HG03521 (cell line): ENCODE measurements around the gene FASN.
"Not testable (repeated sequence)": the region's sequence is repeated elsewhere in the genome, so short reads cannot be mapped to it uniquely, and the experiment has no call there.

Experiments
- ATAC-seq: cut with Tn5 transposase; IDR thresholded peaks from one replicate; pipeline ENCODE4 v1.9.1; 2021; ENCODE audit warnings: mild to moderate bottlenecking, moderate library complexity; ENCODE audit not compliant: unreplicated experiment

FASN gene

GRCh38 chr17:82047914-82048570 is 50.0 kb downstream of the FASN start:
- no peak for ATAC-seq

GRCh38 chr17:82047379-82047778 is 50.7 kb downstream of the FASN start:
- no peak for ATAC-seq

GRCh38 chr17:82046903-82047302 is 51.1 kb downstream of the FASN start:
- ATAC-seq = no peak

GRCh38 chr17:82045936-82046484 is 52.0 kb downstream of the FASN start:
- no peak for ATAC-seq

- no peak for ATAC-seq
These were observed 54.5 kb downstream of the FASN start for GRCh38 chr17:82043507-82043906.

- ATAC-seq = no peak
These were observed 55.4 kb downstream of the FASN start for GRCh38 chr17:82042649-82043048.

- no peak for ATAC-seq
These were observed 56.8 kb downstream of the FASN start for GRCh38 chr17:82041144-82041814.

GRCh38 chr17:82039695-82040299 is 58.2 kb downstream of the FASN start:
- no peak for ATAC-seq

GRCh38 chr17:82038796-82039409 is 59.1 kb downstream of the FASN start:
- ATAC-seq = not testable (repeated sequence)

GRCh38 chr17:82037889-82038195 is 60.2 kb downstream of the FASN start:
- ATAC-seq = no peak

GRCh38 chr17:82037092-82037888 is 60.7 kb downstream of the FASN start, which contains the start of gene DCXR:
Gene DCXR, minus strand, starts transcription at chr17:82037697. Its CDS starts 15 bp downstream, at chr17:82037682.
- peak; percentile 89 for ATAC-seq

GRCh38 chr17:82036634-82037091 is 61.4 kb downstream of the FASN start:
- peak; percentile 2 for ATAC-seq

GRCh38 chr17:82035956-82036633 is 61.9 kb downstream of the FASN start:
- ATAC-seq = no peak

GRCh38 chr17:82035488-82035887 is 62.5 kb downstream of the FASN start:
- no peak for ATAC-seq

GRCh38 chr17:82034371-82035011 is 63.5 kb downstream of the FASN start:
- ATAC-seq = no peak

- no peak for ATAC-seq
These were observed 64.5 kb downstream of the FASN start for GRCh38 chr17:82033359-82034085.

- no peak for ATAC-seq
These were observed 66.0 kb downstream of the FASN start for GRCh38 chr17:82031885-82032627.

- no peak for ATAC-seq
These were observed 66.6 kb downstream of the FASN start, which contains the start of gene RAC3 for GRCh38 chr17:82031303-82031884. Gene RAC3, plus strand, starts transcription at chr17:82031678. Its CDS starts 84 bp downstream, at chr17:82031762.
